Astrocyte of the spinal cord (primary cell): ENCODE measurements around the gene KRT79.

Experiments
- DNase-seq: peaks from one replicate; pipeline ENCODE4 v3.0.0; 2011; ENCODE audit warnings: low read depth, low spot score
- H3K4me3 ChIP-seq: 2 replicates; pipeline ENCODE4 v1.5.1; 2011; ENCODE audit warnings: low read depth, mild to moderate bottlenecking, low read length, moderate library complexity
- in situ Hi-C: cut with HindIII; loops from 2 replicates; pipeline ENCODE4 v1.10.0; 2017; ENCODE audit warnings: low sequenced_read_pairs
- TF ChIP-seq, protein P1 (sequence below): IDR thresholded peaks from 2 replicates; pipeline ENCODE4 v1.5.1; 2012; ENCODE audit warnings: low read depth, mild to moderate bottlenecking, low read length, inconsistent platforms

Gene KRT79

DNA sequence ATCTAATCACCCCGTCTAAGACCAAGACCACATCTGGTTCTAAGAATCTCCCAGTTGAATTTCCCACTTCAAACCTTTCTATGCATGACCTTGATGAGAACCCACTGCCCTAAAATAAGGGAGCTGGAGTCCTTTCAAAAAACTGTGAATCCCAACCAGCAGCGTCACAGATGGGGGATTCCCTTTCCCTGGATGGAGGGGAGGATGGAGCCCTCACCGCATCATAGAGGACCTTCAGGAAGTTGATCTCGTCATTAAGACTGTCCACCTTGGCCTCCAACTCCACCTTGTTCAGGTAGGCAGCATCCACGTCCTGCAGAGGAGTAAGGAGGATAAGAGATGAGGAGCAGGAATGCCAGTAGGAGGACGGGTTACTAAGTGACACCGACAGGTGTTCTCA, 24.9 kb downstream of the KRT79 start:
- in situ Hi-C loops: no loop called here
- TF ChIP-seq, protein P1, sequence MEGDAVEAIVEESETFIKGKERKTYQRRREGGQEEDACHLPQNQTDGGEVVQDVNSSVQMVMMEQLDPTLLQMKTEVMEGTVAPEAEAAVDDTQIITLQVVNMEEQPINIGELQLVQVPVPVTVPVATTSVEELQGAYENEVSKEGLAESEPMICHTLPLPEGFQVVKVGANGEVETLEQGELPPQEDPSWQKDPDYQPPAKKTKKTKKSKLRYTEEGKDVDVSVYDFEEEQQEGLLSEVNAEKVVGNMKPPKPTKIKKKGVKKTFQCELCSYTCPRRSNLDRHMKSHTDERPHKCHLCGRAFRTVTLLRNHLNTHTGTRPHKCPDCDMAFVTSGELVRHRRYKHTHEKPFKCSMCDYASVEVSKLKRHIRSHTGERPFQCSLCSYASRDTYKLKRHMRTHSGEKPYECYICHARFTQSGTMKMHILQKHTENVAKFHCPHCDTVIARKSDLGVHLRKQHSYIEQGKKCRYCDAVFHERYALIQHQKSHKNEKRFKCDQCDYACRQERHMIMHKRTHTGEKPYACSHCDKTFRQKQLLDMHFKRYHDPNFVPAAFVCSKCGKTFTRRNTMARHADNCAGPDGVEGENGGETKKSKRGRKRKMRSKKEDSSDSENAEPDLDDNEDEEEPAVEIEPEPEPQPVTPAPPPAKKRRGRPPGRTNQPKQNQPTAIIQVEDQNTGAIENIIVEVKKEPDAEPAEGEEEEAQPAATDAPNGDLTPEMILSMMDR: no peak
- H3K4me3 ChIP-seq: no peak overlapping the region
- no peak for DNase-seq

DNA sequence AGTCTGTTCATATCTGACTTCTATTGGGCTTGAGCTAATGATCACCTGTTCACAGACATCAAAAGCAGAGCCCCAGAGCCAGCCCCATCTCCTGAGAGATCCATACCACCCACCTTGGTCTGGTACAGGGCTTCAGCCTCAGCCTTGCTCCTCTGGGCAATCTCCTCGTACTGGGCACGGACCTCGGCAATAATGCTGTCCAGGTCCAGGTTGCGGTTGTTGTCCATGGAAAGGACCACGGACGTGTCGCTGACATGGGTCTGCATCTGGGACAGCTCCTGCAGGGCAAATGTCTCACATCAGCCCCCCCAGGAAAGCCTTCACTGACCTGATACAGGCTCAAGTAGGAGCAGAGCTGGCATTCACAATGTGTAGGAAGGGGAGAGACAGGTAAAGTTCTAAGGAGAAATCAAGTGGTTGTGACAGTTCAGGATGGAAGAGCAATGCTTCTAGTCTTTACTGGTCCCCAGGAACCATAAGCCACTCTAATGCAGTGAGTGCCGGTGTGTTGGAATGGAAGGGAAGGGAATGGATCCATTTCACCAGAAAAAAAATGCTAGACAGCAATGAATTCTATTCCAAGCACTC, 25.4 kb downstream of the KRT79 start:
- TF ChIP-seq, protein P1: no peak
- no peak for DNase-seq
- in situ Hi-C loops: no loop called here
- no peak overlapping the region for H3K4me3 ChIP-seq

DNA sequence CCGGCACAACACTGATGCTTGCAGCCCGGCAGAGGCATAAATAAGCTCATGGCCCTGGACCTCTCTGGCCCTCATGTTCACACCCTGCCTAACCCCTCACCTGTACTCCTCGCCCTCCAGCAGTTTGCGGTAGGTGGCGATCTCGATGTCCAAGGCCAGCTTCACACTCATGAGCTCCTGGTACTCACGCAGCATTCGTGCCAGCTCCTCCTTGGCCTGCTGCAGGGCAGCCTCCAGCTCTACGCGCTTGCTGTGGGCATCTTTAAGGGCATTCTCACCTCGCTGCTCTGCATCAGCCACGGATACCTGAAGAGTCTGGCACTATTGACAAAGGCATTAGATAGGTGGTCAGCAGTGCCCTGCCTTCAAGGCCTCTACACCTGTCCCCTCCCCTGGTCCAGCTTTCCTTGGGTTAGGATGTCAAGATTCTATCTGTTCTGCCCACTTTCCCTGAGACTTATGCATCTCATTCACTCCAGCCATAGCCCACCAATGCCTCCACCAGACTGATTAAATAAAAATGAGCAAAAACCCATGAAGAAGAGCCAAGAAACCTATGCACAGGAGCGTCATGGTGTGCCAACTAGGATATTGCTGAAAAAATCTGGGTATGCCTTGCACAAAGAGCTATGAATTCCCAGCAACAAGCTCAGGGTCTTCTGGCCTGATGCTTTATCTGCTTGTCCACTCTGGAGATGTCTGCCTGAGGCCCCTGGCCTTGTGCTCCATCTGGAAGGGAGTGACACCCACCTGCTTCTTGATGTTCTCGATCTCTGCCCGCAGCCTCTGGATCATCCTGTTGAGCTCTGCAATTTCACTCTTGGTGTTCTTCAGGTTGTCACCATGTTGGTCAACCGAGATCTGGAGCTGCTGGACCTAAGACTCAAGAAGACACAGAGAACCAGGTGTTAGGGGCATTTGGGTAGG, 26.3 kb downstream of the KRT79 start:
- TF ChIP-seq, protein P1: no peak
- no peak overlapping the region for H3K4me3 ChIP-seq
- in situ Hi-C loops: no loop called here
- no peak for DNase-seq

DNA sequence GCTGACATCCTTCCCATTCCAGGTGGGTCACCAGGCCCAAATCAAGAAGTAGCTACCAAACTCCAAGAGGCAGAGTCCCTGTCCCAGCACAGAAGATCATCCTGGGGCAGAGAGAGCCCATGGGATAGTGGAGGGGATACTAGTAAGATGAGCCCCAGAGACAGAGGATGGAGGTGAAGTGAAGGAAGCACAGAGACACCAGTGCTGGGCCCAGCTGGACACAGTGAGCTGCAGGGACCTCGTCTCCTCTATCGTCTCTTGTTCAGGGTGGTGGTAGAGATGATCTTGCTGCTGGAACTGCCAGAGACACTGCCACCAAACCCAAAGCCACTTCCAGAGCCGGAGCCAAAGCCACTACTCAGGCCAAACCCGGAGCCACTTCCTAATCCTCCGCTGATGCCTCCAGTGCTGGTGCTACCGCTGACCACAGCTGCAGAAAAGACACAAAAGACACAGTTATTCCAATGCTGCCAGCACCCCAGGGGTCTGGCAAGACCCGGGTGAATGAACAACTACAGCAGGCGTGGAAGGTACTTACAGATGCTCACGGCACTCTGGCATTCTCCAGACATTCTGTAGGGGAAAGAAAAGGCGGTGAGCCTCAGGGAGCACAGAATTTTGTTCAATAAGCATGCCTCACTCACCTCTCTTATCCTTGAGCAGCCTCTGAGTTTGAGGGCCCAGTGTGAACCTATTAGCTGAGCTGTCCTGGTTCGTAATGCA, 27.1 kb downstream of the KRT79 start:
- TF ChIP-seq, protein P1: no peak
- no peak for DNase-seq
- in situ Hi-C loops: no loop called here
- no peak overlapping the region for H3K4me3 ChIP-seq

DNA sequence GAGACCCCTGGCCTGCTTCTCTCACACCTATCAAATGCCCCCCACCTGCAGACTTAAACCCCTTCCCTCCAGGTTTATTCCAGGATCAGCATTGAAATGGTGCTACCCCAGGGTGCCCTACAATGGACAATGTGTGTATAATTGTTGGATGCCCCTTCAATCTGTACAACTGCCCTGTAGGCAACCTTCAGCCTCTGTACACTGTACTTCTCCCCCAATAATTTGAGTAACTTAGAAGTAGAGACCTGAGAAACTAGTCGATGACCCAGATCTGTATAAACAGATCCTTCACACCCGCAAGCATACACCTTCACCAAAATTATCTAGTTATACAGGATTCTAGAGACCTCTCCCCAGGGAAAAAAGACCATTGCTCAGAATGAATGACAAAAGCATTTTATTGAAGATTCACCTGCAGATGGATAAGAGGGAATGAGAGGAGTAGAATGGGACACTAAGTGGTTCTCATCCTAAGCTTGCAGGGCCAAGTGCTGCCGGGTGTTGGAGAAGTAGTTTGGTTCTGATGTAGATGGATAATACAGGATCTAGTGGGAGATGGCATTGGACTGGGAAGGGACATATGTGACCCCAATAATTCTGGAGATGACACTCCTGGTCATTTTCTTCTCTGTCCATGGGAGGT, 27.8 kb downstream of the KRT79 start:
- no peak overlapping the region for H3K4me3 ChIP-seq
- in situ Hi-C loops: no loop called here
- DNase-seq: no peak
- TF ChIP-seq, protein P1: no peak

DNA sequence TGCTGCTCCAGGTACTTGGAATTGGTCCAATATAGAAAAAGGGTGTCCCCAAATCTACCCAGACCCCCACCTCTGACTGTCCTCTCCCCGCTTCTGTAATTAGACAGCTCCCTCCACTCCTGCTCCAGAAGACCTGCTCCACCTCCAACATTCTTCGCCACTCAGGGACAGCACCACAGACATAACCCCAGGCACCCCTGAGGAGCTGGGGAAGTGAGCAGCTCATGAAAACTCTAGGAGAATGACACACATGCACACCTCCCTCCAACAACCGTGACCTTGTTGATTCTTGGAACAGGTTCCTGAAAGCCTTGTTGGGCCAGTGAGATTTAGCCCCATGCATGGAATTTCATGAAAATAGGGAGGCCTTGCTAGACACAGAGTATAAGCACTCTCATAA, 28.4 kb downstream of the KRT79 start:
- TF ChIP-seq, protein P1: no peak
- in situ Hi-C loops: no loop called here
- H3K4me3 ChIP-seq: no peak overlapping the region
- DNase-seq: no peak
